HG02981 (cell line): ENCODE measurements around the gene POU2AF1.

Experiments used
- ATAC-seq: cut with Tn5 transposase; IDR thresholded peaks from one replicate; pipeline ENCODE4 v1.9.1; 2021; ENCODE audit warnings: mild to moderate bottlenecking, moderate library complexity; ENCODE audit not compliant: unreplicated experiment

Gene POU2AF1, protein sequence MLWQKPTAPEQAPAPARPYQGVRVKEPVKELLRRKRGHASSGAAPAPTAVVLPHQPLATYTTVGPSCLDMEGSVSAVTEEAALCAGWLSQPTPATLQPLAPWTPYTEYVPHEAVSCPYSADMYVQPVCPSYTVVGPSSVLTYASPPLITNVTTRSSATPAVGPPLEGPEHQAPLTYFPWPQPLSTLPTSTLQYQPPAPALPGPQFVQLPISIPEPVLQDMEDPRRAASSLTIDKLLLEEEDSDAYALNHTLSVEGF

DNA sequence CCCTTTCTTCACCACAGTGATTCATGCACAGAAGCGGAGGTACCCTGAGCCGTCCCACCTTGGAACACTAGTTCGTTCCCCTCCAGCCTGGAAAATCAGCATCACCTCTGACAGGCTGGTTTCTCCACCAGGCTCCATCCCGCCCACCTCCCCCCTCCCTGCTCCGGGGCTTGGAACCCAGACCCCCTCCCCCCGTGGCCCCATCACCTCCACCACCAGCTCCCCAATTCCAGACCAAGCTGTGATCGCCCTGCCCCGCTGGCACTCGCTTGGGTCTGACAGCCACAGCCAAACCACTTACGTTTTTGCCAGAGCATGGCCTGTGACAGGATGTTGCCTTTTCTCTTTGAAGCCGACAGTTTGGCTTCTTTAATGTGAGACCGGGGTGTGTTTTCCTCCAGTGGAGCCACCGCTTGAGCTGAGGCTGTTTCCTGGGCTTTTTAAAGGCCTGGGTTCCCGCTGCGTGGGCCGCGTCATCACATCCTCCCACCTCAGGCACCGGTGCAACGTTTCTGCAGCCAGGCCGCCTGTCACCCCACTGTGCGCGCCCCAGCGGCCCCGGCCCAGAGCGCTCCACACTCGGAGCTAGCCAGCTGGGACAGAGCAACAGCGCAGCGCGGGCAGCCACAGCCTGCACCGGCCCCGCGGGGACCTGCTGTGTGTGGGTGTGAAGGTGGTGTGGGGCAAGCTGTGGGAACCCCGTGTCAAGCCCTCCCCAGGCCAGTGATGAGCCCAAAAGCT lies at the start of gene POU2AF1:
Gene POU2AF1 (minus strand): TSS at position 415 of the 741 bp plus-strand sequence. CDS start 98 bp downstream, at position 317.
- ATAC-seq: peak; percentile 62

DNA sequence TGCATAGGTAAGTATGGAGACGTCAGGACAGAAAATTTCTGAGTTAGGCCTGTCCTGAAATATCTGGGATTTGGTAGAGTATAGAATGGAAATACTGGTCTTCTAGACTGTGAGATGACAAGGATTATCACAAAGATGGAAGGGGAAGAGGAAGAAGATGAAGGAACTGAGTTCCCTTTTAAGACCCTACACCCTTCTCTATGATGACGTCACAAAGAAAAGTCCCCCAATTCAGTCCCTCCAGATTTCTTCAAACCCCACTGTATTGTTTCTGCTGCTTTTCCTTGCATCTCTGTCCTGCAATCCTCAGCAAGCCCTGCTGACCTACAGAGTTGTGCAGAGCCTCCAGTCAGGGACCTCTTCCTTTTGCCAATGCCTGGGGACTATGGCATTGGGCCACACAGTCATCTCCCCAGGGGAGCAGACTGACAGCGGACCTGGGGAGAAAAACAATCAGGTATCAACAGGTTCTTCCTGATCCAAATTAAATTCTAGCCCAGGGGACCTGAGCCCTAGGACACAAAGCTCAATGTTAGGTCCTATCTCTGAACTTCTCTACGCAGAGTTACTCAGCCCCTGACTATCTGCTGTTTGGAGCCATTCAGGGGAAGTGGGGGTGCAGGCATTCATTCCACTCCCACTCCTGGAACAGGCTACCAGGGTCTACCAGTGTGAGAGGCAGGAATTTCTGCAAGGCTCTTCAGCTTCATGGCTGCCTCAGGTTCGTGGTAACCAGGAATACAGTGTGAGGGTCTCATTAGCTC lies 49.2 kb upstream of the POU2AF1 start:
- no peak for ATAC-seq

DNA sequence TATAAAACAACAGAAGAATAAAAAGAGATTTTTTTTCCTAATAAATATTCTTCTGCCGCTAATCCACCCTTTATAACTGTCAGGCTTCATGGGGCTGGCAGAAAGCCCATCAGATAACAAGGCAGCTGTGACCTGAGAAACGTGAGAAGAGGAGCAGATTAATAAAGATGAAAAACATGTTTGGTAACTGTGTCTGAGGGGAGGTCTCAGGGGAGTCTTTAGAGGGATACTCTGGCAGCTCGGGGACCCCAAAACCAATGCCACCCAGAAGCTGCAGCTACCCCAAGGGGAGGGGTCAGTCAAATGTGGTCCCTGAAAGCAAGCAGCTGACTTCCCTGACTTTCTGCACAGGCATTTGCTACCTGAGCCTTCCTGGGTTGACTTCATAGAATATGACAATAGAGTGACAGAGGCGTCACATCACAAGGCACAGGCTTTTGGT lies 48.4 kb upstream of the POU2AF1 start:
- no peak for ATAC-seq

DNA sequence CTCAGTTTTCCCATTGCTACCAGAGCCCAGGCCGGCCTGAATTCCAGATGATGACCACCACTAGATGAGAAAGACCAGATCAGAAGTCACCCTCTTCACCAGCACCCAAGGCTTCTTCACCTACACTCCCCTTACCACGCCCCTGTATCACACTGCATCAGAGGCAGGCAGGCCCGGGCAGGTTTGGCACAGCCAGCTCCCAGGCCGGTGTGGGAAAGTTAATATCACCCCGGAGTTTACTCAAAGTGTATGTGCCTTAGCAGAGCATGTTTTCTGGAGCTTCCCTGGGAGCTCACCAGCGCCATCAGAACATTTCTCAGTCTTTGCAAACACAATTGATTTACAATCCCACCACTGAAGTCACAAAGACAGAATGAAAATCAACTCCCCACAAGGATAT lies 47.5 kb upstream of the POU2AF1 start:
- ATAC-seq: no peak

DNA sequence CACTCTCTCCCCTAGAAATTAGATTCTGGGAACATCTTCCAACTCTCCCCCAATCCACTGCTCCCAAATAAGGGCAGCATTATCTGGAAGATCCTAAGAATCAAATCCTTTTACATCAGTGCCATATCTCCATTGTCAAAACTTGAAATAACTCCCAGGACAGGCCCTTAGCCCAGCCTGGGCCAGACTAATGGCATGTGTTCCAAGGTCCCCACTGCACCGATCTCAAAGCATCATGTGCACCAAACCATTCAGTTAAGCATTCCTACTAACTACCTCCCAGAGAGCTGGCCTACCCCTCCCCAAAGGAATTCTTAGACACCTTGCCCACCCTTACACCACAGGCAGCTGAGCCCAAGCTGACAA lies 44.2 kb upstream of the POU2AF1 start:
- no peak for ATAC-seq

DNA sequence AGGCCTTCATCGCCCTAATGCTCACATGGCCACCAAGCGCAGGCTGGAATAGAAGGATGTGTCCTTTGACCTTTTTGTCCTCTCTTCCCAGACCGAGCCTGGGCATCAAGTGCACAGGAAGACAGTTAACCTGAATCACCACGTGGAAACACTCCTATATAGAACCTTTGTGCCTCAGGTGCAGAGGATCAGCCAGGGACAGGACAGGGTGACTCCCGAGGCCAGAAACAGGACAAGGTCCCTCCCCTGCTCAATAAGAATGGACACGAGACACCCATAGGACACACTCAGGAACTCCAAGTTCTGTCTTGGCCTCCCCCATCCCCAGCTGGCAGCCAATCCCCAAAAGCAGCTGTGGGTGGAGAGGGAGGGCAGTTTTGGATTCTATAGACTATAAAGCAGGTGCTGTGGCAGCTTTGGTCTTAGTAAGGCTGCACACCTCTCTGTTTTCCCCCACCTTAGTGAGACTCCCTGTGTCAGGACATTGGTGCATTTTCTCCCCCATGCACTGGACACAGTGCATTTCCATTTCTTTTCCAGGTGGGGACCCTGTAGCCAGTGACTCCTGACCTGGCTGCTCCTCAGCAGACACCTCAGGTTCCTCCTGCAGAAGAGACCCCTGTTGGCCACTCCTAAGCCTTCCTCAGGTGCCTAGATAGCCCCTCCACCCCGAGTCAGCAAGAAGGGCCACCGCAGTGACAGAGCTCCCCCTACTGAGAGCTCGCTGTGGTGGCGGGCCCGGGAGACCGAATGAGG lies 43.6 kb upstream of the POU2AF1 start:
- peak; percentile 56 for ATAC-seq

DNA sequence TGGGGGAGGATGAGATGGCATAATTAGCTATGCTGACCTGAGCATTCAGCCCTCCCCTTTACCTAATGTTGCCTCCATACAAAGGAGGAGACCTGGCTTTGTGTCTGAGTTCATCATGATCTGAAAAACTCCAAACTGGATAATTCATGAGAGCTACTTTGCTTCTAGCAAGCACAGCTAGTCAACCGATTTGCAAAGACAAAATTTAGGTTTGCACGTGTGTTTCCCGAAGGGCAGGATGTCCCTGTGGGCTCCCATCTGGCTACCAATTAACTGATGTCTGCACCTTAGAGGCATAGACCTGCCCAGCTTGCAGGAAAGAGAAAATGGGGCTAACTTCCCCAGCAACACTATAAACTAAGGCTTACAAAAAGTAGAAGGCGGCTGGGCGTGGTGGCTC lies 42.2 kb upstream of the POU2AF1 start:
- no peak for ATAC-seq

DNA sequence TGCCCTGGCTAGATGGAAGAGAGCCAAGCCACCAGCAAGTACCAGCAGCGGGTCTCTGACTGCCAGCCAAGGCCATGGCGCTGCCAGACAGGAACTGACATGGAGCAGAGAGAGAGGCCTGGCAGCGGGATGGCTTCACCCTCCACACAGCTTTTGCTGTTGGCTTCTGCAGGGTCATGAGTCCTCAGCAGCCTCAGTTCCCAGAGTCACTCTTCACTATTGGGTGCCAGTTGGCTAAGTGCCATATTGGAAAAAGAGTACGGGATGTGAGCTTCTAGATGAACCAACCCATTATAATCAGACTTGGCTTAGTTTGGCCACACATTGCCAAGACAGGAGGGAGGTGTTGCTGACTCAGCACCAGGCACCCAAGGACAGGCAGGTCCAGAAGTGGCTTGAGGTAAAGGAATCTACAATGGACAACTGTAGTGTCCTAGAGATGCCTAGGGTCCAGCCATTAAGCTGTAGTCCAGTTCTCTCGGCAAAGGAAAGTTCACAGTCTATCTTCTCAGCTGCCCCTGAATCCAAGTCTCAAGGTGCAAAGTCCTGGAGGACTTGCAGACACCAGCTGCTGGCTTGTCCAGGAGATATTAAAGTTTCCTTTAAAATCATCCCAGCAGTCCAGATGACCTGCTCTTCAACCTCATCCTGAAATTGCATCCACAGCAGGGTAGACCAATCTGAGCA lies 40.7 kb upstream of the POU2AF1 start:
- ATAC-seq: no peak

DNA sequence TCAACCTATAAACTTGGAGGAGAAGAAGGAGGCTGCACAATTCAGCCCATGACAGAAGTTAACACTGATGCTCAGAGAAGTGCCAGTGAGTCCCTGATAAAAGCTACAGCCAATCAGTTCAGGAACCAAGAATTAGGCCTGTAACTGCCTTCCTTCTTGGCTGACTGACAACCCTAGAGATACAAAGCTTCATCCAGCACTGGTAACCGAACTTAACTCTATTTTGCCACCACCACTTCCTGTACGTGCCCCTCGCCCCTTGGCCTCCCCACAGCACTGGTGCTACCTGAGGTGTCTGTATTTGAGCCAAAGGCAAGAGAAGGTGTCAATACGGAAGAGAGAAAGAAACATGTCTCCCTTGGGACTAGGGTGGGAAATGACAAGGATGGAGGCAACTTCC lies 40.1 kb upstream of the POU2AF1 start:
- ATAC-seq: no peak

DNA sequence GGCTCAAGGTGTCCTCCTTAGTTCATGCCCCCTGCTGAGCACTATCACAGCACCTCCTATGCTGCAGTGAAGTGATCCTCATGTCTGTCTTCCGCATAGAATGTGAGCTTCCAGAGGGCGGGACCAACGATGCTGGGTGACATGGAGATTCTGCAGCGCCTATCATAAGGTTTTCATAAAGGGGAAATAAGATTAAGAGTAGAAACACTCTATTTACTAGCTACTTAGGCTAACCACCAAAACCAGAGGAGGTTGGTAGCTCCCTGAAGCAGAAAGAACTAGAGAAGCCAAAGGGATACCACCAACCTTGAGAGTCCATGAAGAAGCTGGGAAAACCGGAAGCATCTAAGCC lies 39.3 kb upstream of the POU2AF1 start:
- no peak for ATAC-seq

DNA sequence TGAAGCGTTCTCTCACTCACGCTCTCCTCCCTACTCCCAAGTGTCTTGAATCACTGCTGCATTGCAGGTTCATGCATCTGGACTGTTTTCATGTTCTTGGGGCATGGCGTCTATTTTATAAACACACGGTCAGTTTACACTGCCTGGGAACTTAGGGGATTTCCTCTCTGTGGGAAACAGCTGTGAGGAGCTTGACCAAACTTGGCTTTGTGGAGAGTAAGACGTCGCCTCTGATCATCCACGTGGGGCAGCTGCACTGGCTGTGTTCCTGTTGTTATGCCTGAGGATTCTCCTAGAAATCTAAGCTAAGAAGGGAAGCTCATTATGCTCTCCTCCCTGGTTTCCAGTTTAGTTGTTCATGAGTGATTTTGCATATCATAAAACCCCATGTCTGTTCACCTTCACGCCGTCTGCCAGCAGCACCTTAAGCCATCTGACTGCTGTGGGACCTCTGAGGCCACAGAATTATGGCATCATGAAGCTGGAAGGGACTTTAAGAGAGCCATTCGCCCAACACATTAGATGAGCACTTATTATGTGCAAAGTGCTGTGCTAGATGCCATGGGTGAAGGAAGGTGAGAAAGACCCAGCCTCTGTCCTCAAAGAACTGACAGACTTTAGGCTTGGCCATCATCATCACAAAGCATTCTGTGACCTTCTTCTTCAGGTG lies 38.8 kb upstream of the POU2AF1 start:
- ATAC-seq: peak; percentile 24

DNA sequence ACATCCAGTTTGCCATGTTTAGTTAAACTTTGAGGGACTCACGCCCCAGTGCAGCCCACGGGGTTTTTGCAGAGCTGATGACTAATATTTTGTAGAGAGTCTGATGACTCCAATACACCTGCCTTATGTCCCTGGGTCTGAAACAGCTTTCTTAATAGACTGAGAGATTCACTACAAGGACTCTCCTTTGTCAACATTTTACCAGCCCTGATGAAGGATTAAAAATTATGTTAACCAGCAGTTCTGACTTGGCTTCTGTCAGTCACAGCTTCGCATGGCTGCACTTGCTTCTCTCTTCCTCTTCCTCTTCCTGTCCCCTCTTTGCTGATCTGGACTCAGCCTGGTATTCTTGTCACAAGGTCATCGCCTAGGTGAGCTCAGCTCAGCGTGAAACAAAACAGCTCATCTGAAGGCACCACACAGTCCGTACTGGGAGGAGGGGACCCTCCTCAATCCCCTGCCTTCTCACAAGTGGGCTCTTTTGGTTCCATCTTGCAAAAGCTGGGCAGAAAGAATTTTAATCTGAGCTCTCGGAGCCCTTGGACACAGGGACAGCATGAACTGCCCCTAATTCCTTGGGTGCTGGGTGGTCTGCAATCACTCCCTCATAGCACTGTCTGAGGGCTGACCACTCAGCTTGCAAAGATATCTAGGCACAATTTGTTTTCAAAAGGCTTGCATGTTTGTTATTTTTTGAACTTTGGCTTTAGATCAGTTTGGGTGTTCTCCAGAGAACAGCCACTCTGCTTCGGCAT lies 38.1 kb upstream of the POU2AF1 start:
- peak; percentile 50 for ATAC-seq

DNA sequence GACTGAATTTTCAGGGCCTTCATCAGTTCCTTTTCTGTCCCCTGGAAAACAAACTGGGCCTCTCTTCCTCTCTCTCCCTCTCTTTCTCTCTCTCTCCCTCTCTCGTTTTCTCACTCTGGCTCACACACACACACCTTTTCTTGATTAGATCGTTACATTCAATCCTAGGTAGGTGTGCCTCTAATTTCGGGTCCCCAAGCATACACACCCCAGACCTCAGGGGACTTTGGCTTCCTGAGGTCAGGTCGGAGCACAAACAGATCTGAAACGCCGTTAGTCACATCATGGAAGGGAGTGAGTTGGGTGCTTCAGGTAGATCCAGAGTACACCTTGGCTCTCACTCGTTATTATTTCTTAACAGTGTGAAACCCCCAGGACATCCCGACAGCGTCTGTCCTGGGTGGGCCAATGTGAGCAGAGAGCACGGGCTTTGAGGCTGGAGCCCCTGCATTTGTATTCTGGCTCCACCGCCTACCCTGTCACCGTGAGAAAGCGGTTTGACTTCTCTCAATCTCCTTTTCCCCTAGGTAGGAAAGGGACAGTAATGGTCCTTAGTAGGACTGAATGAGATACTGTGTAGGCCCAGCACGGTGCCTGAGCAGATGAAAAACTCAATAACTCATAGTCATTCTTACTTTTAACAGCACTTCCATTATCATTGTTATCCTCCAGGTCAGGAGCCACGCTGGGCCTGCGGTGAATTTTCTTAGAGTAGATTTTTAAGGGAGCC lies 37.3 kb upstream of the POU2AF1 start:
- peak; percentile 1 for ATAC-seq

DNA sequence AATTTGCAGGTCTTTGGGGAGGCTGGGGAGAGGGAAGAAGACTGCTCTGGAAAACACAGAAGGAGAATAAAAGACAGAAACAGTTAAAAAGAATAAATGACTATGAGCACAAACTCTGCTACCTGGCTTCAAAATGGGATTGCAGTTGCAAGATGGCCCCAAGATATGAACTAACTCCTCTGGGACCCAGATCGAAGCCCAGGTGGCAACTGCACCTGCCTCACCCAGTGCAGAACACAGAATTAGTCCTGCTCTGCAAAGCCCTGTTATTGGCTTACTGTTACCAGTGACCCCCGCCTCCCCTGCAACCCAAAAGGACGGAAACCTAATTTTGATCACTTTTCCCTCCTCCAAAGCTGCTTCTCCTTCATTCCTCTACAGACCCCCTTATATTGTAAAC lies 35.9 kb upstream of the POU2AF1 start:
- ATAC-seq: no peak

DNA sequence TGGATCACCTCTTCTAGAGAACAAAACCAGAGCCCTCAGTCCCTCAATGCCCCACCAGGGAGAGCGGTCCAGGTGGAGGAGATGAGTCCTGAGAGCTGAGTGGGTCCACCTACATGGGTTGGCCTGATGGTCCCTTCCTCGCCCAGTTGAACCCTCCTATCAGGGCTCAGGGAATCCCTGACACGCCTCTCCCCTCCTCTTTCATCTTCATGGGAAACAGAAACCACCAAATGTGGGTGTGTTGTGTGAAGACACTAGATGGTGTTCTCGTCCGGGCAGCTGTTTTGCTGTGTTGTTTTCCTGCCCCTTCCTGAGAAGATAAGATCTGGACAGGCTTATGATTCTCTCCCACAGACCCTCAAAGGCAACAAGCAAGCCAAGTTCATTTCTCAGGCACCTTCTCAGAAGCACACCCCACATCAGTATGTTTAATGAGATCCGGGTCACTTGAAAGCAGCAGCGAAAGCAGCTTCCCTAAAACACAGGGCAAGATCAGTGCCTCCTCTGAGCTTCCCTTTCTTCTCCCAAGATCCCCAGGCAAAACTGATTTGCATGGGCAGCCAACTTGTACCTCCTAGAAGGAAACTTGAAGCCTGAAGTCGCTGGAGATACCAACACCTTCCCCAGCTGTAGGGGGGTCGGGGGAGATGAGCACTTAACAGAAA lies 35.3 kb upstream of the POU2AF1 start:
- no peak for ATAC-seq

DNA sequence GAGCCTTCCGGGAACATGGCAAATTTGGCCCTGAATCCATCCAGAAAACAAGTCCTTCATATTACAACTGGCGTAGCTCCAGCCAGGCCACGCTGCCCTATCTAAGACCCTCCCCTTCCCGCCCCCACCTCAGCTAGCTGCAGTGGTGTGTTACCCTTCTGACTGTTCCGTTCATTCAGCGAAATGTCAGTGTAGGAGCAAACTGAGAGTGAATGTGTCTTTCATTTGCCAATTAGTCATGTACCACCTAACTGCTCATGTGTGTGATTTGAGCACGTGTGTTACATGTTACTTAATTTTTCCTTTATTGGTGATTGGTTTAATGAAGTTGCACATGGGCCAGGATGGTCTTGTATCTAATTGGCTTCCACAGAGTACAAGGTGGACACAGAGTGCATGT lies 34.8 kb upstream of the POU2AF1 start:
- ATAC-seq: no peak

DNA sequence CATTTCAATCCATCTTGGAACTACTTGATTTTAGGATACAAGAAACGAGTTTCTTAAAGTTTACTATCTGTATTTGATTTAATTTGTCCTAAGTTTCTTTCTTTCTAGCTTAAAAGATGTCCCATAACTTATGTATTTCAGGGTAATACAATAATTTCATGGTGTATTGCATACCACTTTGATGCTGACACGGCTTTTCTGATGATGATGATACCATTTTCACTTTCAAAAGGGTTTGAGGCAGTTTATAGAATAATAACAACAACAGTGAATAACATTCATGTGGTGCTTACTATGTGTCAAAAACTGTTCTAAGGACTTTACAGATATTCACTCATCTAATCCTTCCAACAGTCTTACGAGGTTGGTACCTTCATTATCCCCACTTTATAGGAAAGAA lies 33.2 kb upstream of the POU2AF1 start:
- ATAC-seq: no peak

DNA sequence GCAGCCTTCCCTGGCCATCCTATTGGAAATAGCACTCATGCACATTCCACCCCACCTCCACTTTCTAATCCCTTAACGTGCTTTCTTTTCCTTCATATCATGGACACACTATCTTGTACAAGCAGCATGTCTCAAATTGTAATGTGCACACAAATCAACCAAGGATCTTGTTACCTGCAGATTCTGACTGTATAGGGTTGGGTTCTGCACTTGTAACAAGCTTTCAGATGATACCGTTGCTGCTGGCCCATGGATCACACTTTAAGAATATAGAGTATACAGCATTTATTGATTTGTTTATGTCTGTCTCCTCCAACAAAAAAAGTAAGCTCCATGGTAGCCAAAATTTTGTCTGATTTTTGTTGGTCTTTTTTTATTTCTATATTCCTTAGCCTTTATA lies 32.4 kb upstream of the POU2AF1 start:
- ATAC-seq: no peak
